SW 1271 (cell line): ENCODE measurements around the gene MAST4.

Source experiments
- DNase-seq, 2 experiments: peaks; one replicate each; lab custom pipeline; 2025; lab: John Stamatoyannopoulos, UW

MAST4 gene

GRCh38 chr5:66603881-66604280 lies 7.7 kb downstream of the MAST4 start:
- DNase-seq: no peak

- no peak for DNase-seq
Measured at GRCh38 chr5:66606713-66607112, 10.5 kb downstream of the MAST4 start.

DNA sequence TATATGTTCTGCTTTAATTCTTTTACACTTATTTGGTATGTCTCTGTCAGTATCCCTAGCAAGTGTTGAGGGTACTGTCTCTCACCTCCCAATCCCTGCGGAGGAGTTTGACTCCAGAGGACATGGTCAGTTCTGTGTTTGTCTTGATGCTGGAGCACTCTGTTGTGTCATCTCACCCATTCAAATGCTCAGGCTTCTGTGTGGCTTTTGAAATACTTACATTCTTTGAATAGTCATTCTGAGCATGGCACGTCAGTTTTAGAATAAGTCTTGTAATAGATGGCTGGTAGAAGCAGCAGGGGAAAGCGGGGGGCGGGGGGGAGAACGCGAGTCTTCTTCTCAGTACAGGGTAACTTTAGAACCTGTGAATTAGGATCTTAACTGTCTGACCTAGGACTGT lies 12.3 kb downstream of the MAST4 start:
- no peak for DNase-seq

GRCh38 chr5:66609615-66610014 lies 13.4 kb downstream of the MAST4 start:
- no peak for DNase-seq

GRCh38 chr5:66612226-66612625 lies 16.0 kb downstream of the MAST4 start:
- no peak for DNase-seq

DNA sequence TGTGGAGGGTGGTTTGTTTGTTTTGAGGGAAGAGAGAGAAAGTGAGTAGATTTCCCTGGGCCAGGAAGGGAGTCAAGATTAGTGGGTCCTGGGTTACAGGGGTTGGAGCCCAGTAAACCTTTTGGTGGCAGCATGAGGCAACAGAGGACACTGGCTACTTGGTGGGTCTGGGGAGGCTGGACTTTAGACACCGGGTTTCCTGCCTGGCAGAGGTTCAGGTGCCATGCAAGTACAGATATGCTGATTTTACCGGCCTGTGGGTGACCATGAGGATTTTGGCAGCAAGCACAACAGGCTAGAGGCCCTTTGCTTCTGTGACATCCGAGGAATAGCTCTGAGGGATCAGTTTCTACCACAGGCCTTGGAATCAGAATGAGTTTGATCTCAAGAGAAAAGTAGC lies 18.9 kb downstream of the MAST4 start:
- no peak for DNase-seq

DNA sequence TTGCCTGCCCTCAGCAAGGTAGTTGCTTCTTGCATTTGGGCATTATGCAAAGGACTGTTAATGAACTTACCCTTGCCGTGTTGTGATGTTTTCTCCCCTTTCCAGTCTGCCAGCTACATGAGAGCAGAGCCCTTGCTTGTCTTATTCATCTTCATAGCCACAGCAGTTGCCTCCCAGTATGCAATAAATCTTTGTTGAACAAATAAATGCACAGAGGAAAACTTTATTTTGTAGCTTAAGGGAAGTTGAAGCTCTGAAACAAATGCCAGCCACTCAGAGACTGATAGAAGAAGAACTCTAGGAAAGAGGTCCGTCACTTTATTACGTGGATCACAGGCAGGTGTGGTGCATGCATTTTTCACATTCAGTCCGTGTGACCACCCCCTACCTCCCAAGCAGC lies 19.7 kb downstream of the MAST4 start:
- DNase-seq: no peak

- no peak for DNase-seq
Measured at GRCh38 chr5:66616520-66617225, 20.5 kb downstream of the MAST4 start.

GRCh38 chr5:66617226-66617861 lies 21.2 kb downstream of the MAST4 start:
- no peak for DNase-seq

GRCh38 chr5:66617991-66618768 lies 22.0 kb downstream of the MAST4 start:
- DNase-seq: no peak

GRCh38 chr5:66620711-66621110 lies 24.5 kb downstream of the MAST4 start:
- no peak for DNase-seq

- DNase-seq: no peak
Measured at GRCh38 chr5:66621146-66621545, 25.0 kb downstream of the MAST4 start.

DNA sequence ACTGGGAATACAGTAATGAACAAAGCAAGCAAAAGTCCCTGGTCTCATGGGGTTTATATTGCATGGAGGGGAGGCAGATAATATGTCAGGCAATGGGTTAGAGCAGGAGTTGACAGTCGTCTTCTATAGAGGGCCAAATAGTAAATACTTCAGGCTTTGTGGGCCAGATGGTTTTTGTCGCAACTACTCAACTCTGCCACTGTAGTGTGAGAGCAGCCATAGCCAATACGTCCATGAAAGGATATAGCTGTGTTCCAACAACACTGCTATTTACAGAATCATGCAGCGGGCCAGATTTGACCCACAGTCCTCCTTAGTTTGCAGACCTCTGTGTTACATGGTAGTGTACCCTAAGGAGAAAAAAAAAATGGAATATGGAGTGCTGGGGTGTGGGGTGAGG lies 25.5 kb downstream of the MAST4 start:
- no peak for DNase-seq

DNA sequence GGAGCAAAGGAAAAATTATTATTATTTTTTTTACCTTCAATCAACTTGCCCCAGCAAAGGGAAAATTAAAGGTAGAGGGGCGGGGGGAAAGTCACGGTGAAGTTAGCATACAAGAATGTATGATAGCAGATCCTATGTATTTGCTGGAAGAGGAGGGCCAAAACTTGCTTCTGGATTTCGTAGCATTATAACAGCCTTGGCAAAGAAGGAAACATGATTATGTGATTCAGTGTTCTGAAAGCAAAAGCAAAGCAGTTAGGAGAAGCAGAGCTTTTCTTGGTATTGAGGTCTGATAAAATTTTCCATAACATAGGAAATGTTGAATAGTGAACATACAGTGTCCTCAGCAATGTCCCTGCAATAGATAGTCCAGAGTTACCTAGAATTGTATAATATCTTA lies 32.4 kb downstream of the MAST4 start:
- DNase-seq: no peak

GRCh38 chr5:66629446-66629845 lies 33.3 kb downstream of the MAST4 start:
- no peak for DNase-seq

DNA sequence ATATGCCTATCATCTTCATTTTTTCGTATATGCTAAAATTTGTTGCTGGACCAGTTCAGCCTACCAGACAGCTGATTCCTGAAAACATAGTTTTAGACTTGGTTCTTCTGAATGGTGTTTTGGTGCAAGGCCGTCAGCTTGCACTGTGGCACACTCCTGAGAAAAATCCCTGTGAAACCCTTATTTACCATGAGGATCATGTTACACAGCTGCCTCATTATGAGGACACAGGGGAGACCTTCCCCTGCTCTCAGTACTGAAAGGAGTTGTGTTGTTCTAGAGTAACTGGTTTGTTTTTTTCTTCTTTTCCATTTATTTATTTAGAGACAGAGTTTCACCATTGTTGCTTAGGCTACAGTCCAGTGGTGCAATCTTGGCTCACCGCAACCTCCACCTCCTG lies 37.6 kb downstream of the MAST4 start:
- no peak for DNase-seq

- DNase-seq: no peak
Measured at GRCh38 chr5:66634601-66635000, 38.4 kb downstream of the MAST4 start.

- DNase-seq: no peak
Measured at GRCh38 chr5:66637994-66638393, 41.8 kb downstream of the MAST4 start.

DNA sequence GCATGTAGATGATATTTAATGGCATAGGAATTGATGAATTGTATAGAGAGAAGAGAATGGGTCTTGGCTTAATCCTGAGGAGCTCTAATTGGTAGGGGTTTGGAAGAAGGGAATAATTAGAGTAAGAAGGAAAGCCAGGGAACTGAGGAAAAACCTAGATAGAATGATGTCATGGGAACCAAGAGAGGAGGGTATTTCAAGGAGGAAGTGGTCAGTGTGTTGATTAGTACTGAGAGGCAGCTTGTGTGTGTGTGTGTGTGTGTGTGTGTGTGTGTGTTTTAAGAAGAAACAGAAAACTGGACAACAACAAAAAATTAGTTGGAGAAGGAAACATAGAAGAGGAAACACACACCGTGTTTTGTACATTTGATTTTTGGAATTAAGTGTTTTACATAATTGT lies 42.8 kb downstream of the MAST4 start:
- no peak for DNase-seq

DNA sequence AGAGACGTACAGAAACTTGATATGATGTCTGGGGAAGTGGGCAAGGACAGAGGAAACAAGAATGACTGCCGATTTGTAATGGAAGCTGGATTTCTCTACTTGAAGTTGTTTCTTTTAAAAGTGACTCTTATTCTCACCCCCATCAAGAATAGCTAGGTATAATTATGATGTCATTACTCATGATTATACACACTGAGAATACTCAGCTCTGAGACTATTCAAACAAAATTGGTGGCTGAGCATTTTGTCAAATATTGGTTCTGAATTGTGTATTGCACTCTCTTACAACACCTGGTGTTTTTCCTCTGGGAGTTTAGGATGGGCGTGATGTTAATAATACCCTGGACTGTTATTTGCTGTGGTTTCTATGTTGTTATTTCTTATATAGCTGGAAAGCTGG lies 46.3 kb downstream of the MAST4 start:
- no peak for DNase-seq

- DNase-seq: no peak
Measured at GRCh38 chr5:66643387-66643786, 47.2 kb downstream of the MAST4 start.

GRCh38 chr5:66644111-66644510 lies 47.9 kb downstream of the MAST4 start:
- no peak for DNase-seq

DNA sequence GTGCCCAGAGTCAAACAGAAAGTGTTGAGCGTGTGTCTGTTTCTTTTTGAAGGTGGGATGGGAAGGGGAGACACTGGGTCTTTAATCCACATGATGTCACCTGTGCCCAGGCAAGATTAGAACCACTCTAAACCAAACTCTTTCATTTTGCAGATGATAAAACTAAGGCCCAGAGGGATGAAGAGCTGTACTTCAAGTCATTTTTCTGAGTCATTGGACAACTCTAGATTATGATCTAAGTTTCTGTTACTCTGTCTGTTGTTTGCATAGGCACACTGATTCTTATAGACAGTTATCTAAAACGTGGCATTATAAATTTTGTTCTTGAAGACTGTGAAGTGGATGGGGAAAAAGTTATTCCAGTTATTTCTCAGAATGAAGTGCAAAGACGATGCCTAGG lies 48.8 kb downstream of the MAST4 start:
- DNase-seq: no peak
